HG03565 (cell line): ENCODE measurements around the gene KIAA0513.

Source experiments
- ATAC-seq: cut with Tn5 transposase; IDR thresholded peaks from one replicate; pipeline ENCODE4 v1.9.1; 2021; ENCODE audit warnings: mild to moderate bottlenecking, moderate library complexity; ENCODE audit not compliant: unreplicated experiment

The KIAA0513 gene

DNA sequence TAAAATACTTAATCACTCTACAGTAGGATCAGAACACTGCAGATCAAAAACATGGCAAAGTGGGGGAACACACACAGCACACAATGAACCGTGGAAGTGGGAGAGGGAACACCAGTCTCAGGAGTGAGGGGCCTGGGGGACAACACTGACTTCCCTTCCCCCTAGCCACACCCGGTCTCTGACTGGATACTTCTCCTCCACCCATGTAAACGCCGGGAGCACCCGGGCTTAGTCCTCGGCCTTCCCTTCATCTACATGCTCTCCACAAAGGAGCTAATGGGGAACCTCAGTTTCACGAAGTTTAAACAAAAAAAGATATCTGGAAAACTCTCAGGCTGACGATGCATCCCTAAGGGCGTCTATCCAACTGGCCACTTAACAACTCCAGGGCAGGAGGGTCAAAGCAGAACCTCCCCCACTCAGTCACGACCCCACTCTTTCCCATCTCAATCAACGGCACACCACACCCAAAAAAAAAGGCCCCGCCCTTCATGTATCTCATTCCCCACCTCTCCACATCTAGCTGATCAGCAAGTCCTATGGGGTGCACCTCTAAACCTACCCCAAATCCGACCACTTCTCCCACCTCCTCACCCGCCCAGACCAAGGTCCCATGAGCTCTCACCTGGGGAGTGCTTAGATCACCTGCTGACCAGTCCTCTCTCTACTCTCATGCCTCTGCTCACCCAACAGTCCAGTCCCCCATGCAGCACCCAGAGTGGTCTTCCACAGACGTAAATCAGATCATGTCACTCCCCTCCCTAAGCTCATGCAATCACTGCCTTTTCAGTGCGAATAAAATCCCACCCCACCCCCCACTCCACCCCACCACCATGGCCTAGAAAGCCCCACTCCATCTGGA, 23.6 kb upstream of the KIAA0513 start:
- no peak for ATAC-seq

- ATAC-seq: no peak
These were observed 22.9 kb upstream of the KIAA0513 start for GRCh38 chr16:85004587-85005205.

- ATAC-seq: no peak
These were observed 22.1 kb upstream of the KIAA0513 start for GRCh38 chr16:85005285-85006069.

DNA sequence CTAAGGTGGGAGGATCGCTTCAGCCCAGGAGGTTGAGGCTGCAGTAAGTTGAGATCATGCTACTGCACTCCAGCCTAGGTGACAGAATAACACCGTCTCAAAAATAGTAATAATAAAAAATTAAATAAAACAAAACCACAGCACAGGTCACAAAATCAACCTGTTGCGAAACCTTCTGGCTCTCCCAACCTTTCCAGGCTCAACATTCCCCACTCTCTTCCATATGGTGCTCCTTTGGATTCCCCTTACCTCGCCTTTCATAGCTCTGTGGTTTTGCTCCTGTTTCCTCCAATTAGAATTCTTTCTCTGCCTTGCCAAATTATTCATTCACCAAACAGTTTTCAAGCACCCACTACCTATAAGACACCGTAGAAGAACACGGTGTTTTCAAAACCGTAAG, 21.0 kb upstream of the KIAA0513 start:
- no peak for ATAC-seq

- no peak for ATAC-seq
These were observed 19.9 kb upstream of the KIAA0513 start for GRCh38 chr16:85007496-85008214.

- ATAC-seq: no peak
These were observed 19.3 kb upstream of the KIAA0513 start for GRCh38 chr16:85008271-85008670.

DNA sequence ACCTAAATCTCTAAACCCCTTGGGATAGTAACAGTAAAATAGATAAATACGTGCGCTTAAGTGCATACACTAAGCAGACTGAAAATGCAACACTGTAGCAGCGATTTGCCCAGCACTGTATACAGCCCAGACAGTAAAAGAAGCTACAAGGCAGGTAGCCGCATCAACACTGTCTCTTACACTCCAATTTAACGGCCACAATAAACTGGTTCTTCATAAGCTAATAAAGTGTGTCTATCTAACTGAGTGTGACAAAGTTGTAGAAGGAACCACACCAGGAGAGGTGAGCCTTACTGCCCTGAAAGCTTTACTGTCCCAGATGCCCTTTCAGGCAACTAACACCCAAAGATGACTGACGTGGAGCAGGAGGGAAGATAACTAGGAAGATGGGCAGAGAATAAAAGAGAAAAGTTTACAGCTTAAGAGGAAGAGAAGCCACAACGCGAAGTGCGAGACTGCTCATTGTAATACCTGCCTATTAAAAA, 17.1 kb upstream of the KIAA0513 start:
- ATAC-seq: no peak

DNA sequence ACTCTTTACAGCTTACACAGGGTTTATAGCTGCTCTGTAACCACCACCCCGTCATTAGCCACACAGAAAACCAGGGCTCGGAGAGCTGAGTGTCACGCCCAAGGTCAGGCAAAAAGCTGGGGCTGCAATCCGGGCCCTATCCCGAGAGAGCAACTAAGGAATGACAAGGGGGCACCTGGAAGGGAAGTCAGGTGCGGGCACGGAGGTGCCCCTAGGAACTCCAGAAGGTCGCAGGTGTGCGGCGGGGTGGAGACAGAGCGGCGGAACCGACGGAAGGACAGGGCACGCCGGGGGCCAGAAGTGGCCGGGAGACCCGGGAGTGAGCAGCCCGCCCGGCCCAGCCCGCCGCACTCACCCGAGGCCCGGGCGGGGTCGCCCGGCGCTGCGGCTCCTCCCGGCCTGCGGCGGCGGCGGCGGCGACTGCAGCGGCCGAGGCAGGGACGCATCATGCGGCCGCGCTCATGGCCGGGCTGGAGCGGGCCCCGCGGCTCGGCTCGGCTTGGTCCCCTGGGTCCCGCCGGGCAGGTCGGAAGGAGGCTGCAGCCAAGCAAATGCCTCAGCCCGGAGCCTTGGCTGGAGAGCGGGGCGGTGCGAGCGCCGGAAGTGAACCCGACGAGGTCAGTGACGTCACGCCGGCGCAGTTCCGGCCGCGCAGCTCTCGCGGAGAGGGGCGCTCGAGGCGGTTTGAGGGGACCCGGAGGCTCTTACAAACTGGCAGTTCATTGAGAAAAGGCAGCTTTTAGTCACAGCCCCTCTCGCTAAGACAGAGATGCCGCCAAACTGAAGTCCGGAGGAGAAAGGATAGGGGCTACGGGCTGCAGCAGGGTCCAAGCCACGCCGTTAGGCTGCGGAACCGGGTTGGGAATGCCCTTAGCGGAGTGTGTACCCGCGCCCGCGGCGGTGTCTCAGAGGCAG, 16.4 kb upstream of the KIAA0513 start, which contains the start of gene ZDHHC7:
ZDHHC7 (minus strand) TSS at position 605 of the 915 bp plus-strand sequence. CDS start 20,917 bp downstream, outside the sequence.
- ATAC-seq: peak; percentile 81

DNA sequence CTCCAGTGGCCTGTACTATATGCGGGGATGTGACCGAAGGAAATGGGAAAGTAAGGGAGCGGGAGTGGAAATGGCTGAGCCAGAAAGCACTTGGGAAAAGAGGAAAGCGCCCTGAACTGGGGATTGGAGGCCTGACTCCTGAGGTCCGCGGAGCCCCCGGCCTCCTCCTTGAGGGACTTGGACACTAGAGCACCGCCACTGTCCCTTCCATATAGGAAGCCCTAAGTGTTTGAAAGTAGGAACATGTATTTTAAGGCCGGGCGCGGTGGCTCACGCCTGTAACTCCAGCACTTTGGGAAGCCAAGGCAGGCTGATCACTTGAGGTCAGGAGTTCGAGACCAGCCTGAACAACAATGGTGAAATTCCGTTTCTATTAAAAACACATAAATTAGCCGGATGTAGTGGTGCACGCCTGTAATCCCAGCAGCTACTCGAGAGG, 15.7 kb upstream of the KIAA0513 start:
- ATAC-seq: no peak

- no peak for ATAC-seq
These were observed 13.3 kb upstream of the KIAA0513 start for GRCh38 chr16:85014311-85014710.

- no peak for ATAC-seq
These were observed 12.0 kb upstream of the KIAA0513 start for GRCh38 chr16:85015481-85016187.

DNA sequence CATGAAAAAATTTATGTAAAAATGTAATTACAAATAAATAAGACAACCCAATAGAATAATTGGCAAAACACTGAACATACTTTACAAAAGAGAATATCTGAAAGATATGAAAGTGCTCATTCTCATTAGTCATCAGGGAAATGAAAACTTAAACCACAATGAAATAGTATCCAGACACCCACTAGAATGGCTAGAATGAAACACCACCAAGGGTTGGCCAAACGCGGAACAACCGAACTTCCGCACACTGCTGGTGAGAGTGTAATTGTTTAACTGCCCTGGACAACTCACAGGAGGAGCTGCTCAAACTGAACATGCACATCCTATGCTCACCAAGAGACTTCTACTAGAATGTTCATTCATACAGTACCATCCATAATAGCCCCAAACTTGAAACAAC, 10.4 kb upstream of the KIAA0513 start:
- no peak for ATAC-seq

GRCh38 chr16:85017633-85018032, 10.0 kb upstream of the KIAA0513 start:
- no peak for ATAC-seq

GRCh38 chr16:85018529-85019236, 8.9 kb upstream of the KIAA0513 start:
- no peak for ATAC-seq

DNA sequence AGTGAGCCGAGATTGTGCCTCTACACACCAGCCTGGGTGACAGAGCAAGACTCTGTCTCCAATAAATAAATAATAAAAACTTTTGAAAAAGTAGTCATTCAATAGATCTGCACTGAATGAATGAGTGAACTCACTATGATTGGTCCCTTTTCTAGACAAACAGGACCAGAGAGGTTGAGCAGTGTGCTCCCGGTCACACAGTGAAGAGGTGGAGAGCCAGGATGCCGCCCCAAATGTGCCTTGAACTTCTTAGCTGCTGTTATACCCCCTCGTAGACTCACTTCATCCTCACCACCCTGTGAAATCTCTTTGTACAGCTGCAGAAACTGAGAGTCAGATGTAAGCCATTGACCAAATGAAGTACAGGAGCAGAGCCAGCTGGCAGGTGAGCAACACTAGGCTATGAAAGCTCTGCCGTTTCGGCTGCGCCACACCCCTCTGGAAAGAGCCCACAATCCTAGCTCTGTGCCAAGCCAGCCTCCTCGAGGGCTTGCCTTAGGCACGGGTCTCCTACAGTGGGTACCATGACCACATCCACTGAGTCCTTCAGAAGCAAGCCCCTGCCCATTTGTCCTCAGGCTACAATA, 7.8 kb upstream of the KIAA0513 start:
- ATAC-seq: no peak

GRCh38 chr16:85025781-85026653, 1.6 kb upstream of the KIAA0513 start:
- ATAC-seq: no peak

- ATAC-seq: no peak
These were observed 892 bp upstream of the KIAA0513 start for GRCh38 chr16:85026703-85027102.
